ENCODE data around the gene EFCAB6. TPM values are rescaled to one million over a fixed set of nuclear protein-coding genes. Genes with fewer than 3 reads are reported as not detected.

Gene EFCAB6
- total RNA-seq, 1 donor: 2.7 TPM

- no peak overlapping the region for H3K4me3 ChIP-seq (ENCODE audit: low read depth, low read length)
- no peak for TF ChIP-seq CTCF (IDR thresholded peaks at IDR 0.05; ENCODE audit: insufficient read depth, low read length)
- no peak for DNase-seq (ENCODE audit: low read depth)
These were observed 46.2 kb upstream of the EFCAB6 start for GRCh38 chr22:43858156-43858895.

GRCh38 chr22:43857367-43857766 is 45.3 kb upstream of the EFCAB6 start:
- H3K4me3 ChIP-seq (ENCODE audit: low read depth, low read length): no peak overlapping the region
- DNase-seq (ENCODE audit: low read depth): no peak

GRCh38 chr22:43855431-43855830 is 43.3 kb upstream of the EFCAB6 start:
- TF ChIP-seq CTCF (IDR thresholded peaks at IDR 0.05; ENCODE audit: insufficient read depth, low read length): no peak
- no peak overlapping the region for H3K4me3 ChIP-seq (ENCODE audit: low read depth, low read length)
- no peak for DNase-seq (ENCODE audit: low read depth)

More at GRCh38 chr22:43857367-43857766, 45.3 kb upstream of the EFCAB6 start:
- no peak for TF ChIP-seq CTCF (IDR thresholded peaks at IDR 0.05; ENCODE audit: insufficient read depth, low read length)

GRCh38 chr22:43854786-43855271 is 42.7 kb upstream of the EFCAB6 start:
- no peak for TF ChIP-seq CTCF (IDR thresholded peaks at IDR 0.05; ENCODE audit: insufficient read depth, low read length)
- no peak for DNase-seq (ENCODE audit: low read depth)
- H3K4me3 ChIP-seq (ENCODE audit: low read depth, low read length): no peak overlapping the region

- no peak overlapping the region for H3K4me3 ChIP-seq (ENCODE audit: low read depth, low read length)
- TF ChIP-seq CTCF (IDR thresholded peaks at IDR 0.05; ENCODE audit: insufficient read depth, low read length): no peak
- DNase-seq (ENCODE audit: low read depth): no peak
These were observed 42.1 kb upstream of the EFCAB6 start for GRCh38 chr22:43854121-43854785.

- H3K4me3 ChIP-seq (ENCODE audit: low read depth, low read length): no peak overlapping the region
- TF ChIP-seq CTCF (IDR thresholded peaks at IDR 0.05; ENCODE audit: insufficient read depth, low read length): no peak
- no peak for DNase-seq (ENCODE audit: low read depth)
These were observed 41.3 kb upstream of the EFCAB6 start for GRCh38 chr22:43853328-43853931.
